ENCODE results near the gene WWOX.
A peak's percentile ranks its signal among the peaks of the same experiment; 100 is the strongest.

The WWOX gene

DNA sequence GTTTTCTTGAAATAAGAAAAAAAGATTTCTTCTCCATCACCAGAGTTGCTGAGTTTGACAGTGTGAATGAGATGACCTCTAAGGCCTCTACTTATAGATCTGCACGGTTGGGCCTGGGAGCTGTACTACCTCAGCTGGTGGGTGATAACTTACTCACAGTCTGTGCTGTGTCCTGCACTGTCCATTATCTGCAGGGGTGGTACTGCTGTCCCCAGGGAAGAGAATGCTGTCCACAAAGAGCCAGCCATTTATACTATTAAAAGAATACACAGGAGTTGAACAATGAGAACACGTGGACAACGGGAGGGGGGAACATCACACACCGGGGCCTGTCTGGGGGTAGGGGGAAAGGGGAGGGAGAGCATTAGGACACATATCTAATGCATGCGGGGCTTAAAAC lies 655.3 kb downstream of the WWOX start:
- DNase-seq: no peak

GRCh38 chr16:78755751-78756661 lies 656.6 kb downstream of the WWOX start:
- DNase-seq: no peak

- no peak for DNase-seq
These were observed 660.1 kb downstream of the WWOX start for GRCh38 chr16:78759596-78759995.

GRCh38 chr16:78760611-78761010 lies 661.2 kb downstream of the WWOX start:
- no peak for DNase-seq

DNA sequence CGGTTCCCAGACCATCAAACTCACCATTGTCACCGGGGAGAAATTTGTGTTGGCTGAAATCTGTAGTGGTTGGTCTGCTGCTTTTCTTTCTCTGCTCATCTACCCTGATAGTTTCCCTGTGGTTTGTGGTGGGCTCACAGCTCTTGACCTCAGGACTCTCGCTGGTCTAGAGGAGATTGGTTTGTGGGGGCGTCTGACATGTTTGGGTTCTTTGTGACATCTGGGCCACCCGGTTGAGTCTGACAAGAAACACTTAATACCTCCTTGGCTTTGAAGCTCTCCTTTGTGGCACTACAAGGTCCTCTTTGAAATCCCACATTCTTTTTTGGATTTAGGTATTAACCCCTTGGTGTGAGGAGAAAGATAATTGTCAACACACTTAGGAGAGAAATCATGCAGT lies 662.0 kb downstream of the WWOX start:
- DNase-seq: no peak

DNA sequence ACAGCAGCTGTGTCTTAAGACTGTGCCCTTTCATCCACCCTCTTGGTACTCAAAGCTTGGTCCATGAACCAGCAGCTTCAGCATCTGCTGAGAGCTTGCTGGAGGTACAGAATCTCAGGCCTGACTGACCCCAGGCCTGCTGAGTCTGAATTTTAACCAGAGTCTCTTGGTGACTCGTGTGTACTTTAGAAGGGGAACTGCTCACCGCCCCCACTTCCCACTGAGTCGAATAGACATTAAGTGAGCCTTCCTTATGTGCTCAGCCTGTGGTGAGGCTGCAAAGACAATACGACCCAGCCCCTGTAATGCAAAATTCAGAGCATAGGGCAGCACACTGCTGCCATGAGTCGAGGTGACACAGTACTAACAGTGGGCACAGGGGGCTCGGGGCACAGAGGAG lies 662.8 kb downstream of the WWOX start:
- no peak for DNase-seq

DNA sequence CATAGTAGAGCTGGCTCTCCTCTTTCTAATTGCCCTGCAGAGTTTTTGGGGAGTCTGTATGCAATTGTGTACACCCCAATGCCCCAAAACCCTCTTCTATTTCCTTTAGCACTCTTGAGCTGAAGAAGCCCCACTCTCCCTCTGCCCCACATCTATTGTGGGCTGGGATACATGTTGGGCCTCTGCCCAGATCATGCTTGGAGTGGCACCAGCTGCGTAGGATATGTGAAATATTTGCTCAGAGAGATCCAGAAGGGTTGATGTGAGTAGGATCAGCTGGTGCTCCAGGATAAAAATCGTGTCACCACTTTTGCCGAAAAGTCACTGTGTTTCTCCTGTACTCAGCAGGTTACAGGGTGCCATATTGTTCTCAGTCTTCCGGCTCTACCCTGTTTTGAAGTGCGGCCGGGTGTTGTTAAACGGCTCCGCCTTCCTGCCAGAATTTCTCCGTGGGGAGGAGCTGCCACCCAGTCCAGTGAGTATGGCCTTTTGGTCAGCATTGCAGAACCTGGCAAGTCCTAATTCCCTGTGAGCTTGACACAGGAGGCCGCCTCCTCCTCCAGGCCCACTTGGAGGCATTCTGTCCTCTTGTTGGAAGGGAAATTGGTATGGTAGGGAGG lies 664.5 kb downstream of the WWOX start:
- no peak for DNase-seq

GRCh38 chr16:78764478-78764877 lies 665.0 kb downstream of the WWOX start:
- DNase-seq: no peak

DNA sequence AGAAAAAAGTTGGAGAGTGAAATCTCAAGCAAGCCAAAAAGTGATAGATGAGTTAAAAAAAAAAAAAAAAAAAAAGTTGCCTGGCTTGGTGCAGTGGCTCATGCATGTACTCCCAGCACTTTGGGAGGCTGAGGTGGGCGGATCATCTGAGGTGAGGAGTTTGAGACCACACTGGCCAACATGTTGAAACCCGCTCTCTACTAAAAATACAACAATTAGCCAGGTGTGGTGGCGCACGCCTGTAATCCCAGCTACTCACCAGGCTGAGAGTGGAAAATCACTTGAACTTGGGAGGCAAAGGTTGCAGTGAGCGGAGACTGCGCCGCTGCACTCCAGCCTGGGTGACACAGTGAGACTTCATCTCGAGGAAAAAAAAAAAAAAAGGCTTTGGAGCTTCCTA lies 668.8 kb downstream of the WWOX start:
- no peak for DNase-seq

GRCh38 chr16:78768718-78769117 lies 669.3 kb downstream of the WWOX start:
- DNase-seq: no peak

- DNase-seq: peak; percentile 67 to 77
These were observed 671.1 kb downstream of the WWOX start for GRCh38 chr16:78770353-78771091.

- no peak for DNase-seq
These were observed 673.8 kb downstream of the WWOX start for GRCh38 chr16:78773291-78773702.

DNA sequence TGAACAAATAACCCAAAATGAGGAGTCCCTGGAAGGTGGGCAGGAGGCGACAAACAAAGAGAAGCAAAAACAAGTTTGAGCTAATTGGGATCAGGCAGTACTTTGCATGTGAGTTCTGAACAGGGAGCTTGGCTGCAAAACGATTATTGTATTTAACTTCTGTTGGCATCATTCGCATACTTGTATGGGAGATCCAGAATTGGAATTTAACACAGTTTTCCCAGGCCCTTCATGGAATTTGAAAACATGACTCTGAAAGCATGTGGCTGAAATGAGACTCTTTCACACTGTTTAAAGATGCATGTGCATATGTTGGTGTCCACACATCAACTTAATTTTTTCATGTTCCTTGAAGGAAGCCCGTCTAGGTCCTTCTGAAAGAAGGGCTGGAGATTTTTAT lies 674.3 kb downstream of the WWOX start:
- DNase-seq: no peak

- peak in 1 of 2 experiments; percentile 40 for DNase-seq
These were observed 675.7 kb downstream of the WWOX start for GRCh38 chr16:78775161-78775561.

- DNase-seq: no peak
These were observed 678.9 kb downstream of the WWOX start for GRCh38 chr16:78778101-78779004.

DNA sequence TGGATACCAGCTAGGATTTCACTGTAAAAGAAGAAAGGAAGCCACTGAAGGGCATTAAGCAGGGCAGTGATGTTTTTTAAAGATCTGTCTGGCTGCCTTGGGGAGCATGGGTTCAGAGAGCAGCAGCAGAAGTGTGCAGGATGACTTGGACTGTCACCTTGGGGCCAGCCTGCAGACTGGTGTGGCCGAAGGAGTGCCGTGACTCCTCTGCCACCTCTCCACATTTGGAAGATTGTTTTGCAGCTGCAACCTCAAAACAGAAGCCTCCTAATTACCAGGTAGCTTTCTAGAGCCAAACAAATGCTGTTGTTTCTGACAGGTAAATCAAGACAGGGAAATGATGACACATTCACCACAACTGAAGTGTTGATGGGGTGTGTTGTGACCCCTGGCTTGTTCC lies 681.4 kb downstream of the WWOX start:
- no peak for DNase-seq

- no peak for DNase-seq
These were observed 683.1 kb downstream of the WWOX start for GRCh38 chr16:78782572-78782971.

- DNase-seq: no peak
These were observed 684.2 kb downstream of the WWOX start for GRCh38 chr16:78783570-78784079.

GRCh38 chr16:78784771-78785170 lies 685.3 kb downstream of the WWOX start:
- no peak for DNase-seq

GRCh38 chr16:78785218-78785617 lies 685.8 kb downstream of the WWOX start:
- DNase-seq: no peak

DNA sequence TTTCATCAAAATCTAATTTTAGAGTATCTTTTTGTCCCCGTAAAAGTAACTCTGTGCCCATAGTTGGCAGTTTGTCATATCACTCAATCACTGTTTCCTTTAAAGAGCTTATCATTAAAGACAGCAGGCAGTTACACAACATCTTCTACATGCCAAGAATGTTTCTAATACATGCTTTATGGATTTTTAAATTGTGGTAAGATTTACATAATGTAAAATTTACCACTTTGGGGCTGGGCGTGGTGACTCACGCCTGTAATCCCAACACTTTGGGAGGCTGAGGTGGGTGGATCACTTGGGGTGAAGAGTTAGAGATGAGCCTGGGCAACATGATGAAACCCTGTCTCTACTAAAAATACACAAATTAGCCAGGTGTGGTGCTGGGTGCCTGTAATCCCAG lies 687.2 kb downstream of the WWOX start:
- DNase-seq: no peak

- no peak for DNase-seq
These were observed 688.8 kb downstream of the WWOX start for GRCh38 chr16:78788276-78788675.
